Activated CD8-positive, alpha-beta T cell treated with anti-CD3 and anti-CD28 coated beads for 36 hours (primary cell): ENCODE results near the gene C7orf25. TPM values are rescaled to one million over a fixed set of nuclear protein-coding genes. Genes with fewer than 3 reads are reported as not detected.

Experiments used
- ATAC-seq: fragments of 200-7000 bp; cut with Tn5 transposase; one replicate; pipeline ENCODE4 v1.10.0; 2021; ENCODE audit warnings: mild to moderate bottlenecking, moderate library complexity
- CTCF ChIA-PET: fragments of 350-600 bp; sonication (Branson Sonifier 250); formaldehyde crosslinking; loops from one replicate; lab custom pipeline; 2021; ENCODE audit warnings: antibody characterized with exemption; lab: Charles Lee
- POLR2A ChIA-PET: fragments of 350-600 bp; sonication (Branson Sonifier 250); formaldehyde crosslinking; loops from one replicate; lab custom pipeline; 2021; ENCODE audit warnings: antibody characterized with exemption; lab: Charles Lee
- DNase-seq: peaks from one replicate; pipeline ENCODE4 v3.0.0-alpha.2; 2020
- H3K27ac Mint-ChIP-seq: one replicate; pipeline ENCODE4 v1.8.0; 2021; ENCODE audit warnings: mild to moderate bottlenecking, mixed read lengths
- H3K27me3 Mint-ChIP-seq: one replicate; pipeline ENCODE4 v1.8.0; 2021; ENCODE audit warnings: mixed read lengths
- H3K36me3 Mint-ChIP-seq: one replicate; pipeline ENCODE4 v1.8.0; 2021; ENCODE audit warnings: low read depth, mixed read lengths
- H3K4me1 Mint-ChIP-seq: one replicate; pipeline ENCODE4 v1.8.0; 2021; ENCODE audit warnings: low read depth, mixed read lengths
- H3K4me3 Mint-ChIP-seq: one replicate; pipeline ENCODE4 v1.8.0; 2021; ENCODE audit warnings: mild to moderate bottlenecking, moderate library complexity, mixed read lengths
- H3K9me3 Mint-ChIP-seq: one replicate; pipeline ENCODE4 v1.8.0; 2021; ENCODE audit warnings: mixed read lengths
- CTCF ChIP-seq: fragments of 200-600 bp; IDR thresholded peaks from one replicate; pipeline ENCODE4 v1.8.0; 2022; ENCODE audit warnings: antibody characterized with exemption, mild to moderate bottlenecking
- intact Hi-C: fragments of 100-400 bp; cut with micrococcal nuclease; formaldehyde crosslinking; loops from one replicate; pipeline ENCODE4 v1.10.0; 2022
- total RNA-seq, 2 experiments: library from RNA; stranded (reverse); gene quantifications; one replicate each; pipeline ENCODE4 v1.2.3, GENCODE V29; 2021

Gene C7orf25
- total RNA-seq, 2 experiments from 2014 or later = 2.4 to 3.4 TPM

GRCh38 chr7:42907316-42907715 lies 4.6 kb downstream of the C7orf25 start:
- CTCF ChIA-PET = interaction anchor here (1.0 to 1.5 kb wide), 2 partner anchors 11 to 14 kb away, joined by 3 to 4 read pairs; no protein-coding TSS in a partner anchor
- Mint-ChIP-seq H3K27ac (no peak overlapping the region), H3K9me3 (no peaks in the 10 kb centered on the region), H3K36me3 (peaks cover 15% of the 10 kb centered on the region), H3K4me3 (no peak overlapping the region), H3K27me3 (no peaks in the 10 kb centered on the region), H3K4me1 (peaks cover 23% of the 10 kb centered on the region)
- no peak for TF ChIP-seq CTCF
- intact Hi-C loops = no loop called here
- DNase-seq (no peak), ATAC-seq (no peak)
- POLR2A ChIA-PET = interaction anchor here (1.1 to 1.2 kb wide), 2 partner anchors 12 to 18 kb away, joined by 3 read pairs; no protein-coding TSS in a partner anchor

GRCh38 chr7:42906181-42906580 lies 5.7 kb downstream of the C7orf25 start:
- ChIA-PET CTCF (interaction anchor here (0.9 to 1.4 kb wide), 2 partner anchors 13 to 35 kb away, joined by 3 read pairs; no protein-coding TSS in a partner anchor), POLR2A (interaction anchor here (1.1 to 1.2 kb wide), 2 partner anchors 13 to 17 kb away, joined by 3 read pairs; no protein-coding TSS in a partner anchor)
- ATAC-seq (no peak), DNase-seq (no peak)
- Mint-ChIP-seq H3K27me3 (no peaks in the 10 kb centered on the region), H3K4me1 (peaks cover 18% of the 10 kb centered on the region), H3K36me3 (peaks cover 15% of the 10 kb centered on the region), H3K4me3 (no peak overlapping the region), H3K27ac (no peak overlapping the region), H3K9me3 (no peaks in the 10 kb centered on the region)
- intact Hi-C loops = no loop called here
- TF ChIP-seq CTCF = no peak

- H3K9me3 Mint-ChIP-seq = no peaks in the 10 kb centered on the region
- intact Hi-C loops = no loop called here
- POLR2A ChIA-PET = no interaction called here
- H3K4me1 Mint-ChIP-seq = no peaks in the 10 kb centered on the region
- TF ChIP-seq CTCF = no peak
- DNase-seq (no peak), ATAC-seq (no peak)
- H3K36me3 Mint-ChIP-seq = no peaks in the 10 kb centered on the region
- no peaks in the 10 kb centered on the region for H3K27me3 Mint-ChIP-seq
- CTCF ChIA-PET = no interaction called here
- H3K4me3 Mint-ChIP-seq = no peak overlapping the region
- H3K27ac Mint-ChIP-seq = no peak overlapping the region
Observed at GRCh38 chr7:42902331-42902730, 9.5 kb downstream of the C7orf25 start.

GRCh38 chr7:42900842-42901241 lies 11.0 kb downstream of the C7orf25 start:
- H3K4me3 Mint-ChIP-seq = no peak overlapping the region
- H3K36me3 Mint-ChIP-seq = no peaks in the 10 kb centered on the region
- intact Hi-C loops = no loop called here
- ChIA-PET POLR2A (no interaction called here), CTCF (no interaction called here)
- no peaks in the 10 kb centered on the region for H3K4me1 Mint-ChIP-seq
- H3K9me3 Mint-ChIP-seq = peaks cover 3% of the 10 kb centered on the region
- no peak overlapping the region for H3K27ac Mint-ChIP-seq
- no peaks in the 10 kb centered on the region for H3K27me3 Mint-ChIP-seq
- DNase-seq (no peak), ATAC-seq (no peak)
- no peak for TF ChIP-seq CTCF

GRCh38 chr7:42893346-42894240 lies 18.3 kb downstream of the C7orf25 start:
- Mint-ChIP-seq H3K27ac (no peak overlapping the region), H3K4me1 (peaks cover 6% of the 10 kb centered on the region), H3K9me3 (peaks cover 14% of the 10 kb centered on the region), H3K27me3 (peaks cover 1% of the 10 kb centered on the region), H3K36me3 (peaks cover 11% of the 10 kb centered on the region), H3K4me3 (no peak overlapping the region)
- intact Hi-C loops = no loop called here
- TF ChIP-seq CTCF = no peak
- no peak for ATAC-seq
- ChIA-PET POLR2A (no interaction called here), CTCF (interaction anchor here (1.2 to 1.4 kb wide), 2 partner anchors 13 to 17 kb away, joined by 3 read pairs; no protein-coding TSS in a partner anchor)
- DNase-seq = no peak
